OCI-LY3 (cell line): Measurements from ENCODE around the gene MACROD2.

Experiments
- H2AFZ ChIP-seq: fragments of 200-600, 300-600 bp; shearing (Covaris generic); 2 replicates; pipeline ENCODE4 v1.6.0; 2014; ENCODE audit warnings: antibody characterized with exemption, low read depth, low read length
- H3K27ac ChIP-seq: fragments of 200-600, 300-600 bp; sonication (generic); 2 replicates; pipeline ENCODE4 v1.5.1; 2014; ENCODE audit warnings: mild to moderate bottlenecking, low read length, moderate library complexity, mixed read lengths
- H3K27me3 ChIP-seq: fragments of 200-600, 300-600 bp; sonication (generic); 2 replicates; pipeline ENCODE4 v1.6.1; 2014; ENCODE audit warnings: low read depth, low read length, mixed read lengths
- H3K36me3 ChIP-seq: fragments of 200-600, 300-600 bp; sonication (generic); replicated peaks from 2 replicates; pipeline ENCODE3; 2014; ENCODE audit warnings: low read depth, low read length, mixed read lengths
- H3K4me1 ChIP-seq: fragments of 300-600, 200-600 bp; sonication (generic); 2 replicates; pipeline ENCODE4 v1.6.1; 2014; ENCODE audit warnings: low read length, mixed read lengths
- H3K4me2 ChIP-seq: fragments of 200-600, 300-600 bp; sonication (generic); 2 replicates; pipeline ENCODE4 v1.6.1; 2014; ENCODE audit warnings: low read length, mixed read lengths
- H3K4me3 ChIP-seq: fragments of 300-600, 200-600 bp; sonication (generic); 2 replicates; pipeline ENCODE4 v1.5.1; 2014; ENCODE audit warnings: antibody characterized with exemption, mild to moderate bottlenecking, low read length, moderate library complexity
- H3K79me2 ChIP-seq: fragments of 300-600, 200-600 bp; shearing (Covaris generic); 2 replicates; pipeline ENCODE4 v1.6.1; 2014; ENCODE audit warnings: mild to moderate bottlenecking, low read length, mixed read lengths
- H3K9ac ChIP-seq: fragments of 300-600, 200-600 bp; shearing (Covaris generic); 2 replicates; pipeline ENCODE4 v1.6.0; 2014; ENCODE audit warnings: mild to moderate bottlenecking, low read length, moderate library complexity
- H3K9me3 ChIP-seq: fragments of 200-600, 300-600 bp; shearing (Covaris generic); 2 replicates; pipeline ENCODE4 v1.6.1; 2014; ENCODE audit warnings: low read length, mixed read lengths; ENCODE audit not compliant: insufficient read depth
- H4K20me1 ChIP-seq: fragments of 200-600, 300-600 bp; sonication (generic); 2 replicates; pipeline ENCODE4 v1.6.1; 2016; ENCODE audit warnings: low read length, mixed read lengths; ENCODE audit not compliant: insufficient read depth
- CTCF ChIP-seq: fragments of 200-600, 300-600 bp; sonication (generic); IDR thresholded peaks from 2 replicates; pipeline ENCODE4 v1.5.1; 2014; ENCODE audit warnings: antibody characterized with exemption, low read length, low read depth
- EZH2phosphoT487 ChIP-seq: fragments of 200-600 bp; shearing (Covaris generic); IDR thresholded peaks from 2 replicates; pipeline ENCODE4 v1.6.1; 2018; ENCODE audit warnings: antibody characterized with exemption, mixed run types, low read depth

MACROD2 gene

GRCh38 chr20:14055127-14055742 lies 59.9 kb downstream of the MACROD2 start:
- Histone ChIP-seq H3K27me3 (peaks cover 55% of the 10 kb centered on the region), H3K4me2 (no peak overlapping the region), H3K36me3 (no peaks in the 10 kb centered on the region), H3K27ac (no peak overlapping the region), H4K20me1 (no peaks in the 10 kb centered on the region), H3K9me3 (no peaks in the 10 kb centered on the region), H3K4me3 (no peak overlapping the region), H3K79me2 (no peaks in the 10 kb centered on the region), H3K4me1 (peaks cover 9% of the 10 kb centered on the region), H3K9ac (no peak overlapping the region), H2AFZ (no peak overlapping the region)
- TF ChIP-seq EZH2phosphoT487 (no peak), CTCF (peak; percentile 76)

- Histone ChIP-seq H3K9ac (no peak overlapping the region), H3K27me3 (peaks cover 51% of the 10 kb centered on the region)
- TF ChIP-seq CTCF: no peak
- TF ChIP-seq EZH2phosphoT487: no peak
These were observed 66.9 kb downstream of the MACROD2 start for GRCh38 chr20:14062171-14062570.

GRCh38 chr20:14062786-14063185 lies 67.5 kb downstream of the MACROD2 start:
- Histone ChIP-seq H3K9ac (no peak overlapping the region), H3K9me3 (no peaks in the 10 kb centered on the region), H3K27me3 (peaks cover 51% of the 10 kb centered on the region), H3K27ac (no peak overlapping the region), H3K4me3 (no peak overlapping the region), H4K20me1 (no peaks in the 10 kb centered on the region), H3K4me1 (no peaks in the 10 kb centered on the region), H3K36me3 (no peaks in the 10 kb centered on the region), H3K79me2 (no peaks in the 10 kb centered on the region), H3K4me2 (no peak overlapping the region), H2AFZ (no peak overlapping the region)
- TF ChIP-seq EZH2phosphoT487: no peak
- TF ChIP-seq CTCF: no peak

More at GRCh38 chr20:14062171-14062570, 66.9 kb downstream of the MACROD2 start:
- Histone ChIP-seq H3K9me3 (no peaks in the 10 kb centered on the region), H3K27ac (no peak overlapping the region), H4K20me1 (no peaks in the 10 kb centered on the region), H3K4me3 (no peak overlapping the region), H2AFZ (no peak overlapping the region), H3K79me2 (no peaks in the 10 kb centered on the region), H3K4me1 (no peaks in the 10 kb centered on the region), H3K4me2 (no peak overlapping the region), H3K36me3 (no peaks in the 10 kb centered on the region)

GRCh38 chr20:14064333-14064732 lies 69.0 kb downstream of the MACROD2 start:
- Histone ChIP-seq H3K4me2 (no peak overlapping the region), H3K27ac (no peak overlapping the region), H3K36me3 (no peaks in the 10 kb centered on the region), H3K27me3 (peaks cover 45% of the 10 kb centered on the region), H4K20me1 (no peaks in the 10 kb centered on the region), H3K79me2 (no peaks in the 10 kb centered on the region), H3K4me1 (no peaks in the 10 kb centered on the region), H3K4me3 (no peak overlapping the region), H3K9ac (no peak overlapping the region), H3K9me3 (no peaks in the 10 kb centered on the region), H2AFZ (no peak overlapping the region)
- no peak for TF ChIP-seq CTCF
- TF ChIP-seq EZH2phosphoT487: no peak
